Right ventricle myocardium inferior (tissue), 1 donor: ENCODE results near the gene TSEN34. TPM values are rescaled to one million over a fixed set of nuclear protein-coding genes. Genes with fewer than 3 reads are reported as not detected.
"Not testable (repeated sequence)": the region's sequence is repeated elsewhere in the genome, so short reads cannot be mapped to it uniquely, and the experiment has no call there.

Experiments
- ATAC-seq: fragments of 200-7000 bp; cut with Tn5 transposase; one replicate; pipeline ENCODE4 v1.9.1; 2020; ENCODE audit warnings: mild to moderate bottlenecking, moderate library complexity
- DNase-seq: peaks from one replicate; pipeline ENCODE4 v3.0.0; 2021; ENCODE audit errors: missing footprints
- intact Hi-C: fragments of 100-400 bp; cut with DNase I; formaldehyde crosslinking; loops from one replicate; pipeline ENCODE4 v1.11.0; 2022
- total RNA-seq: library from RNA; stranded (reverse); fragmentation: NEBNext Ultra II Directional; extraction: Animal tissue kit (Norgen Biotek cat#: 25700); gene quantifications from one replicate; pipeline ENCODE4 v1.2.1, GENCODE V29; 2021
- donor health status: DM: no; HTN: yes; CAD: no; lungs with severe emphysema.

The TSEN34 gene
- total RNA-seq, 1 donor from 2014 or later, result 16.1 TPM

DNA sequence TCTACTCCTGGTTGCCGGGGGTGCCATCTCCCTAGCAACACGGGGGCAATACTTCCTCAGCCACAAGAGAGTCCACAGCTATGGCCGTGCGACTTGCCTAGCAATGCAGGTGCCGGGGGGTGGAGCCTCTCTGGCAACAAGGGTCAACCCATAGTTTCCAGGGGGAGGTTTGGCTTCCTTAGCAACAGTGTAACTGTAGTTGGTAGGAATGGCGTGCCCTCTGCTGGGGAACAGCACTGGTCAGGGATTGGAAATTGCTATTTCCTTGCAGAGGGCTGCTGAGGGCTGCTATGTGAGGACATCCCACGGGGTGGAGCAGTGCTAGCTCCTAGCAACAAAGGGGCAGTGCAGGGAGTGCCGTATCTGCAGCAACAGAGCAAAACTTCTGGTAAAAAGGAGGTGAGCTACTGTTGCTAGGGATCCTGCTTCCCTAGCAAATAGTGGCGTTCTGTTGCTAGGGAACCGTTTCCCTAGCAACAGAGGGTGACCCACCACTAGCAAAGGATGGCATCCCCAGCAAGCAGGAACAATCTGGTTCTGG lies 11.1 kb upstream of the TSEN34 start:
- DNase-seq, result no peak
- intact Hi-C loops, result no loop called here
- peak; percentile 56 for ATAC-seq

DNA sequence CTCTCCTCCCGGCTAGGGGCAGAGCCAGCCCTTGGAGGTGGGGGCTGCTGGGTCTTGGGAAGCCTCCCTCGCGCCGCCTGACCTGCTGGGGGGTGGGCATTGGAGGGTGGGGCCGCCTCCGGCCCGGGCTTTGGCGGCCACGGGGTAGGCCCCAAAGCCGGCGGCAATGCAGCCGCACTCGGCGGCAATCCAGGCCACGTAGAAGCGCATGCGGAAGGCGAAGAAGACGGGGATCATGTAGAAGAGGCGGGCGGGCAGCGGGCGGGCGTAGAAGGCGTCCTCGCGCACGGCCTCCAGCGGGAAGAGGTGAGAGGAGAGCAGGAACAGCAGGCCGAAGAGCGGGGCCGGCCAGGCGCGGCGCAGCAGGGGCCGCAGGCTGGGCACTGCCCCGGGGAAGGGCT lies 10.4 kb upstream of the TSEN34 start:
- DNase-seq, result no peak
- ATAC-seq, result no peak
- intact Hi-C loops, result no loop called here

DNA sequence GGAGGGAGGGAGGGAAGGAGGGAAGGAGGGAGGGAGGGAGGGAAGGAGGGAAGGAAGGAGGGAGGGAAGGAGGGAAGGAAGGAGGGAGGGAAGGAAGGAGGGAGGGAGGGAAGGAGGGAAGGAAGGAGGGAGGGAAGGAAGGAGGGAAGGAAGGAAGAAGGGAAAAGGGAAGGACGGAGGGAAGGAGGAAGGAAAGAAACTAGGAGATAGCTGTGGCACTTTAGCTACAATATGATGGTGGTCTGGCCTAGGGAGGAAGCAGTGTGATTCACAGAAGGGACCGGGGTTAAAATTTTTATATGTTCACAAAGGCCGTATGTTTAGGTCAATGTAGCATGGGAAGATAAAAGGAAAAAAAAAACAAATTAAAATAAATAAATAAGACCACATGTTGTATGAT lies 9.2 kb upstream of the TSEN34 start:
- ATAC-seq, DNase-seq: not testable (repeated sequence)

DNA sequence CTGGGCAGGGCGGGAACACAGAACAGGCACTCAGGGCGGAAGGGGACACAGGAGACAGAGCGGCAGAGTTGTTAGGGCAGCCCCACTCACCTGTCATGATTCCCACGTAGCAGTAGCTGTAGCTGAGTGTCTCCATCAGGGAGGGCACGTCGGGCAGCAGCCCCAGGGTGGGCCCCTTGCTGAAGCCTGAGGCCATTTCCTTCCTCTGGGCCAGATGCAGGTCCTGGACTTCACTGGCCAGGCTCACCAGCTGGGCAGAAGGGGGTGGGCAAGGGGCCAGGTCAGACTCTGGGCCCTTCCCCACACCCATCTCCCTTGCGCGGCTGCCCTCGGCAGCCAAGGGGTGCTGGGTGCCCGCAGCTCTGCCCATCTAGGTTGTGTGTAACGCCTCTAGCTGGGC lies 7.7 kb upstream of the TSEN34 start:
- DNase-seq (no peak), ATAC-seq (no peak)
- intact Hi-C loops, result no loop called here

More for the DNA sequence above, 9.2 kb upstream of the TSEN34 start:
- intact Hi-C loops, result not testable (repeated sequence)

DNA sequence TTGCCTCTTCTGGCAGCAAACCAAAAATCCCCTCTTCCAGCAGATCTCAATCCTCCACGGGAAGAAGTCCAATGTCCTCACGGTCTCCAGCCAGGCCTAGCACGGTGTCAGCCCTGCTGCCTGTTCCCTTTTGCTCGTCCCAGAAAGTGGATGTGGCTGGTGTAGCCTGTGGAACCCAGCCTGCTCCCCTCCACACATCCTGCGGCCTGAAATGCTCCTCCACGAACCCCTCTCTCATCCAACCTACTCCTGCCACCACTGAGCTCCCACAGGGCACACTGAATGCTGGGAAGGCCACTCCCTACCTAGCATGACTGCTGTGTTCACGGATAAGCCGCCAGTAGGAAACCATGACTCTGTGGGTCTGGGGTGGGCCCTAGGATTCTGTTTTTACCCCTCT lies 4.8 kb upstream of the TSEN34 start:
- intact Hi-C loops, result no loop called here
- ATAC-seq (no peak), DNase-seq (no peak)

DNA sequence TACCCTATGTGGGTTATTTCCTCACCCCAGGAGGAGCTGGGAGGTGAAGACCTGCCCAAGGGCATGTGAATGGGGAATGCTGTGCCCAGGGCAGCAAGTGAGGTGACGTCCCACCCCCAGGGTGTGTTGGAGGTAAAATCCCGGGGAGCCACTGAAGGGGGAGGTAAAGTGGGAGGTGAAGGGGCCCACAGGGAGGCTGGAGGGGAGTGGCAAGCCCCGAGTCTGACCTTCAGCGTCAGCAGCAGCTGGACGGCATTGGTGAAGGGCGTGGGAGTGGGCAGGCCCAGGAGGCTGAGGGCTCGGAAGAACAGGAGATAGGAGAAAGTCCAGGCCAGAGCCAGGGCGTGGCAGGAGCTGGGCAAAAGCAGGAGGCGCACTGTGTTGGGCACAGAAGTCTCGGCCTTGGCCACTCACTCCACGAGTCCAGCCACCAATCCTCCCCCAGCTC lies 4.2 kb upstream of the TSEN34 start:
- intact Hi-C loops, result no loop called here
- no peak for DNase-seq
- ATAC-seq, result no peak

DNA sequence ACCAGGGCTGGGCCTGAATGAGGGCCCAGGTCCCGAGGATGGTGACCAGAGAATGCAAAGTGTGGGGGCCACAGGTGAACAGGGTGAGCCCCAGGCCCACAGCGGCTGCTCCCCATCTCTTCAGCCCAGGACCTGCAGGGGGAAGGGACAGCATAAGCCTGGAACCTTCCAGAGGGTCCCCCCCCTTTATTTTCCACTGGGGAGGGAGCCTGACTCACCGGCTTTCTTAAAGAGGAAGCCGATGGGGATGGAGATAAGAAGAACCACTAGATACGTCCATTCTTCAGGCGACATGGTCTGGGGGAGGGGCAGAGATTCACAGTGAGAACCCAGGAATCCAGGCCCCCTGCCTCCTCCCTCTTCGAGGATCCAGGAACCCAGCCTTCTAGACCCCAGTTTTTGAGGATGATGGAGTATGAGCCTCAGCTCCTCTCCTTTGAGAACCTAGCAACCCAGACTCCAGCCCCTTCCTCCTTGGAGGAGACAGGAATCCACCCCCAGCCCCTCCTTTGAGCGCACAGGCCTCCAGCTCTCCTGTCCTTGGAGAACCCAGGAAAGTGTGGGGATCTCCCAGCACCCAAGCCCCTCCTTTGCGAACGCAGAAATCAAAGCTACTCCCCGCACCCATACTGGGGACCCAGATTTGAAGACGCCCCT lies 2.8 kb upstream of the TSEN34 start:
- no peak for DNase-seq
- intact Hi-C loops, result no loop called here
- no peak for ATAC-seq

DNA sequence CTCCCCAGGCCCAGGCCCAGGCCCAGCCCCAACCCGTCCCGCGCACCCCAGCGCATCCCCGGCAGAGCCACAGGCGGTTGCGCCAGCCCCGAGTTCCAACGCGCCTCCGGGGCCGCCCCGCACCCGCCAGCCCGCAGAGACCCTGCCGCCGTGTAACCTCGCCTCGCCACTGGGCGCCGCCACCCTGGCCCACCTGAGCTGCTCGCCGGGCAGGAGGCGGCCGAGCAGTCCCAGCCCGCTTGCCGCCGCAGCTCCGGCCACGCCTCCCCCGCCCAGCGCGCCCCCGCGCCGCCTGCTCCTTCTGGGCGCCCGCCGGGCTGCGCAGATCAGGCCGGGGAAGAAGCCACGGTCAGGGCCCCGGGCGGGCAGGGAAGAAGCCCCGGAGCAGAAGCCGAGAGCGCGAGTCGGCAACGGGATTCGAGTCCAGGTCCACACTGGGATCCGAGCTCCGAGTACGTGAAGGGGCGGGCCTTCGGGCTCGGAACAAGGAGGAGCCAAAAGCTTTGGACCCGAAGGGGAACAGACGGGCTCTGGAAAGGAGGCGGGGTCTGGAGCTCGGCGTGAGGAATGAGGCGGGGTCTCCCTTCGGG lies 1.9 kb upstream of the TSEN34 start, which contains the start of gene MBOAT7:
TSS of gene MBOAT7 (minus strand) at position 436 of the 590 bp plus-strand sequence. CDS start 1,072 bp downstream, outside the sequence.
- peak; percentile 0 for ATAC-seq
- intact Hi-C loops, result no loop called here
- DNase-seq, result no peak

DNA sequence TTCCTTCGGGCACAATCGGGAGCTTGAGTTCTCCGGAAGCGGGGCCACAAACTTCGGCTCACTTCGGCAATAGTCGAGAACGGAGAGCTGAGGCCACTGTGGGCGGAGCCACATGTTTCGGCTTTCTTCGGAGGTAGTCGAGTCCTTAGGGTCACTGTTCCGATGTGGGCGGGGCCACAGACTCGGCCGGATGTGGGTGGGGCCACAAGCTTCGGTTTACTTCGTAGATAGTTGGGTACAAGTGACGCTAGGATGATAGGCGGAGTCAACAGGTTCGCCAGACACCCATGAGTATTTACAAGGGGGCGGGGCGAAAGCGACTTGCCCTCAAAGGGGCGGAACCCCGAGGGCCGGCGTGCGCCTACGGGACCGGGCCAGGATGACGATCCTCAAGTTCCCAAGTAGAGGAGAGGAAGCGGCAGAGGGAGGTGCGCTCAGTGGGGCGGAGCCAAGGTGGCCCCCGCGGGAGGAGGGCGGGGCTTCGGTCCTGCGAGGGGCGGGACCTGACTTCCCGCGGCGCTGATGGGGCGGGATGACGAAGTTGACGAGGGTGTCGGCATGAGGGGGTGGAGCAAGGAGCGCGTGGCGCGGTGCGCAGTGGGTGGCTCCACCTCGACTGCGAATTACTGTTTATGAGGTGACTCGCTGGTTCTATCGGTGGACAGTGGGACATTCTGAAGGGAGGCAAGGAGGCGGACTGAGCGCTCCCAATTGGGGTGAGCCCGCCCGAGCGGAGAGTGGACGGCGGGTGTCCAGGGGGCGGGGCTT lies 1.2 kb upstream of the TSEN34 start:
- intact Hi-C loops, result loop anchor here (5.0 kb wide), 2 partner anchors 73 to 323 kb away; partner anchors contain the start of genes MYADM, PRPF31 and TFPT
- ATAC-seq (peak; percentile 80), DNase-seq (peak; percentile 100)

DNA sequence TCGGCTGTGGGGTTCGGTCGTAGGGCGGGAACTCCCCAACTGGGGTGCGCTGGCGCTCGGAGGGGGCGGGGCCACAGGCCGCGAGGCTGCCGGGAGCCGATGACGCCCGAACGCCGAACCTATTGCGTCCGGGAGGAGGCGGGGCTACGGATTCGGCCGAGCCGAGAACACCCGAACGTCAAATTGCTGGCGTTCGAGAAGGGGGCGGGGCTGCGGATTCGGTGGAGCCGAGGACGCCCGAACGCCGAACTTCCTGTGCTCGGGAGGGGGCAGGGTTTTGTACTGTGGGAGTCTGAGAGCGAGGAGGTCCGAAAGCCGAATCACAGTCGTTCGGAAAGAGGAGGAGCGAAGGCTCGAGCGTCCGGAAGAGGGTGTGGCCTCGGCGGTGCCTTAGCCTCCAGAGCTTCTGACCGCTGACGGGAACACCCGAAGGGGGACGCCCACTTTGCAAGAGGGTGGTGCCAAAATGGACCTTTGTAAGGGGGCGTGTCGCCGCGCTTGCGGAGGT lies 551 bp upstream of the TSEN34 start:
- intact Hi-C loops, result loop anchor here (5.0 kb wide), 2 partner anchors 73 to 323 kb away; partner anchors contain the start of genes MYADM, PRPF31 and TFPT
- ATAC-seq (peak; percentile 82), DNase-seq (peak; percentile 100)

DNA sequence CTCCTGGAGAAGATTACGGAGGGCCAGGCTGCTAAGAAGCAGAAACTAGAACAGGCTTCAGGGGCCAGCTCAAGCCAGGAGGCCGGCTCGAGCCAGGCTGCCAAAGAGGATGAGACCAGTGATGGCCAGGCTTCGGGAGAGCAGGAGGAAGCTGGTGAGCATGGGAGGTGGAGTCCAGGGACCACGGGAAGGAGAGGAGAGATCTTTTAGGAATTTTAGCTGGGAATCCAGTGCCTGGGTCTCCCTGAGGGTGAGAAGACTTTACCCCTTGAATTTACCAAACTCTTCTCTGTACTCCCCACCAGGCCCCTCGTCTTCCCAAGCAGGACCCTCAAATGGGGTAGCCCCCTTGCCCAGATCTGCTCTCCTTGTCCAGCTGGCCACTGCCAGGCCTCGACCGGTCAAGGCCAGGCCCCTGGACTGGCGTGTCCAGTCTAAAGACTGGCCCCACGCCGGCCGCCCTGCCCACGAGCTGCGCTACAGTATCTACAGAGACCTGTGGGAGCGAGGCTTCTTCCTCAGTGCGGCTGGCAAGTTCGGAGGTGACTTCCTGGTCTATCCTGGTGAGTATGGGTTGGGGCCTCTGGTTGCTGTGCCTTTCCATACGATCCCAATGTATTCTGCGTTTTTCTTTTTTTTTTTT lies 824 bp downstream of the TSEN34 start:
- intact Hi-C loops, result loop anchor here (5.0 kb wide), 2 partner anchors 75 to 325 kb away; partner anchors contain the start of genes MYADM, PRPF31 and TFPT
- ATAC-seq, result no peak
- DNase-seq, result no peak

DNA sequence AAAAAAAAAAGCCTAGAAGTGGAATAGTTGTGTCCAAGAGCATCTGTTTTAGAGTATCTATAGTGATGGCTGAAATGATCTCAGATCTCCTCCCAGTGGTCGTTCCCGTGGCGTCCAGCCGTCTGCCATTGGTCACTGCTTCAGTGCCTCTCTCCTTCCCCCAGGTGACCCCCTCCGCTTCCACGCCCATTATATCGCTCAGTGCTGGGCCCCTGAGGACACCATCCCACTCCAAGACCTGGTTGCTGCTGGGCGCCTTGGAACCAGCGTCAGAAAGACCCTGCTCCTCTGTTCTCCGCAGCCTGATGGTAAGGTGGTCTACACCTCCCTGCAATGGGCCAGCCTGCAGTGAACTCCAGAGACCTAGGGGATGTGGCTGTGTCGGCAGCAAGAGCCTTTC lies 1.9 kb downstream of the TSEN34 start:
- ATAC-seq, result no peak
- intact Hi-C loops, result loop anchor here (5.0 kb wide), 2 partner anchors 76 to 326 kb away; partner anchors contain the start of genes MYADM, PRPF31 and TFPT

DNA sequence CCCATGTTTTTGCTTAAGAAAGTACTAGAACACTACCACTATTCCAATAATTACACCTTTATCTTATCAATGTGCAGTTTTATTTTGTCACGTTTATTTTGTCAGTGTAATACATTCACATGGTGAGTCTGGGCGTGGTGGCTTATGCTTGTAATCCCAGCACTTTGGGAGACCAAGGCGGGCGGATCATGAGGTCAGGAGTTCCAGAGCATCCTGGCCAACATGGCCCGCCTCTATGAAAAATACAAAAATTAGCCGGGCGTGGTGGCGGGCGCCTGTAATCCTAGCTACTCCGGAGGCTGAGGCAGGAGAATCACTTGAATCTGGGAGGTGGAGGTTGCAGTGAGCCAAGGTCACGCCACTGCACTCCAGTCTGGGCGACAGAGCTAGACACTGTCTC lies 3.4 kb downstream of the TSEN34 start:
- not testable (repeated sequence) for DNase-seq, ATAC-seq

More for the DNA sequence above, 1.9 kb downstream of the TSEN34 start:
- no peak for DNase-seq

DNA sequence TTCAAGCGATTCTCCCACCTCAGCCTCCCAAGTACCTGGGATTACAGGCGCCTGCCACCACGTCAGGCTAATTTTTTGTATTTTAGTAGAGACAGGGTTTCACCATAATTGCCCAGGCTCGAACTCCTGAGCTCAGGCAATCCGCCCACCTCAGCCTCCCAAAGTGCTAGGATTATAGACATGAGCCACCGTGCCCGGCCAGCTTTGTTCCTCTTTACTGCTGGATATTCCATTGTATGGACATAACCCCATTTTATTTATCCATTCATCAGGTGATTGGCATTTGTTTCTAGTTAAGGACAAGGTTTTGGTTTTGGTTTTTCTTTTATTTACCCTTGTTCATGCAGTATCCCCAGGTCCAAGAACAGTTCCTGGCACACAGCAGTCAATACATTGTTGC lies 5.4 kb downstream of the TSEN34 start:
- DNase-seq (no peak), ATAC-seq (no peak)
- intact Hi-C loops, result no loop called here

More for the DNA sequence above, 3.4 kb downstream of the TSEN34 start:
- intact Hi-C loops, result loop anchor here (5.0 kb wide), 2 partner anchors 77 to 327 kb away; partner anchors contain the start of genes MYADM, PRPF31 and TFPT

DNA sequence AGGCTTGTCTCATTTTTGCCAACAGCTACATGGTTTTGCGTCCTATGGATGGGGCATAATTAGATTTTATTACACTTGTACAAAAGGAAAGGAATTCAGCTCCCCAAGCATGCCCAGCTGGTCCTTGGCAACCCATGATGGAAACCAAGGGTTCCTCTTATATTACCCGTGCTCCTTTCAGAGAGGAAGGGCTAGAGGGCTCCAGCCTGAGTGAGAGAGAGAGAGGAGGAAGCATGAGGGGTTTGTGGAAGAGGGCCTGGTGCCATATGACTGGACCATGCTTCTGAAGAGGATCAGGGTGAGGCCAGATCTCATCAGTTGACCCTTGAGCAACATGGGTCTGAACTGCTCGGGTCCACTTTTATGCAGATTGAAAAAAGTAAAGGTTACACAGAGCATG lies 6.0 kb downstream of the TSEN34 start:
- ATAC-seq (no peak), DNase-seq (no peak)
- intact Hi-C loops, result no loop called here

DNA sequence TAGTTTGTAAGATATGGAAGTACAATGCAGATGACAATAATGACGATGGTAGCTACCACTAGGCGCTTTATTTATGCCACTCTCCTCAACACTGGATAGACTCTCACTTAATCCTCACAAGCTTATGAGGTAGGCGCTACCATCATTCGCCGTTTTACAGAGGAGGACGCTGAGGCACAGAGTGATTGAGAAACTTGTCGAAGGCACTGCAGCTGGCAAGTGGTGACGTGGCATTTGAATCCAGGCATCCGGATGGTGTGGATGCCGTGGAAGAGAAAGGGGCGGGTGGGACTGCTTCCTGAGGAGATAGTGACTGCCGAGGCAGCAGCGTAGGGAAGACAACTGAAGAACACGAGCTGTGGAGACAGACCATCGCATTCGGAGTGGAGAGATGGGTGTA lies 8.3 kb downstream of the TSEN34 start:
- DNase-seq (no peak), ATAC-seq (no peak)
- intact Hi-C loops, result no loop called here

DNA sequence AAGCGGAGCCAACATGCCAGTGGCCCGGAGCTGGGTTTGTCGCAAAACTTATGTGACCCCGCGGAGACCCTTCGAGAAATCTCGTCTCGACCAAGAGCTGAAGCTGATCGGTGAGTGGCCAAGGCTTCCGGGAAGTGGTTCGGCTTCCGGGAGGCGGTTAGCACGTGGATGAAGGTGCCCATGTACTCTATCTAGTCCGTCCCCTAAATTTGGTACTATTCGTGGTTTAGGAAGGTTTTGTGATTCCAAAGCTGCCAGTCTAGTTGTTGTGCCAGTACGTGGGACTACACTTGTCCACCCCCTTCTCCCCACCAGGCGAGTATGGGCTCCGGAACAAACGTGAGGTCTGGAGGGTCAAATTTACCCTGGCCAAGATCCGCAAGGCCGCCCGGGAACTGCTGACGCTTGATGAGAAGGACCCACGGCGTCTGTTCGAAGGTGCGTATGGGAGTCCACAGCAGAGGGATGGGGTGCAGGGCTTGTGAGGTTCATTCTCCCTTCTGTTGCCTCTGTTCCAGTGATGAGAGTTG lies 10.1 kb downstream of the TSEN34 start:
- ATAC-seq (no peak), DNase-seq (no peak)
- intact Hi-C loops, result no loop called here

DNA sequence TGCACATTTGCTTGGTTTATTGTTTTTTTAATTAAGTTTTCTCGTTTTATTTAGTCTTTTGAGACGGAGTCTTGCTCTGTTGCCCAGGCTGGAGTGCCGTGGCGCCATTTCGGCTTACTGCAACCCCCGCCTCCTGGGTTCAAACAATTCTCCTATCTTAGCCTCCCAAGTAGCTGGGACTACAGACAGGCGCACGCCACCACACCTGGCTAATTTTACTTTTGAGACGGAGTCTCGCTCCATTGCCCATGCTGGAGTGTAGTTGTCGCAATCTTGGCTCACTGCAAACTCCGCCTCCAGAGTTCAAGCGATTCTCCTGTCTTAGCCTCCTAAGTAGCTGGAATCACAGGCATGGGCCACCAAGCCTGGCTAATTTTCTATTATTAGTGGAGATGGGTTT lies 10.9 kb downstream of the TSEN34 start:
- no peak for ATAC-seq
- DNase-seq, result no peak
- intact Hi-C loops, result no loop called here
